Measurements from ENCODE around the gene ERC2. TPM values are rescaled to one million over a fixed set of nuclear protein-coding genes. Genes with fewer than 3 reads are reported as not detected.
"Not testable (repeated sequence)": the region's sequence is repeated elsewhere in the genome, so short reads cannot be mapped to it uniquely, and the experiment has no call there.

The ERC2 gene
- total RNA-seq, 4 donors from 2014 or later, result 5.3 to 8.8 (median 7.8) TPM

- 56% methylated on average over 1 of the region's 1 CpG for WGBS, 2 donors
- Histone ChIP-seq H3K27ac (no peak overlapping the region), H3K36me3 (no peaks in the 10 kb centered on the region), H3K4me1 (peaks cover 0 to 16% of the 10 kb centered on the region in 2 donors), H3K9me3 (no peaks in the 10 kb centered on the region), H3K4me3 (replicated peaks in 1 of 3) (no peak overlapping the region), H3K27me3 (no peaks in the 10 kb centered on the region)
- DNase-seq, result no peak
- TF ChIP-seq, protein P1, sequence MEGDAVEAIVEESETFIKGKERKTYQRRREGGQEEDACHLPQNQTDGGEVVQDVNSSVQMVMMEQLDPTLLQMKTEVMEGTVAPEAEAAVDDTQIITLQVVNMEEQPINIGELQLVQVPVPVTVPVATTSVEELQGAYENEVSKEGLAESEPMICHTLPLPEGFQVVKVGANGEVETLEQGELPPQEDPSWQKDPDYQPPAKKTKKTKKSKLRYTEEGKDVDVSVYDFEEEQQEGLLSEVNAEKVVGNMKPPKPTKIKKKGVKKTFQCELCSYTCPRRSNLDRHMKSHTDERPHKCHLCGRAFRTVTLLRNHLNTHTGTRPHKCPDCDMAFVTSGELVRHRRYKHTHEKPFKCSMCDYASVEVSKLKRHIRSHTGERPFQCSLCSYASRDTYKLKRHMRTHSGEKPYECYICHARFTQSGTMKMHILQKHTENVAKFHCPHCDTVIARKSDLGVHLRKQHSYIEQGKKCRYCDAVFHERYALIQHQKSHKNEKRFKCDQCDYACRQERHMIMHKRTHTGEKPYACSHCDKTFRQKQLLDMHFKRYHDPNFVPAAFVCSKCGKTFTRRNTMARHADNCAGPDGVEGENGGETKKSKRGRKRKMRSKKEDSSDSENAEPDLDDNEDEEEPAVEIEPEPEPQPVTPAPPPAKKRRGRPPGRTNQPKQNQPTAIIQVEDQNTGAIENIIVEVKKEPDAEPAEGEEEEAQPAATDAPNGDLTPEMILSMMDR (IDR thresholded peaks at IDR 0.05), result no peak
- no peak for TF ChIP-seq POLR2A (IDR thresholded peaks at IDR 0.05)
- intact Hi-C loops (cut with DNase I), result no loop called here
These were observed 381.9 kb downstream of the ERC2 start for GRCh38 chr3:56086355-56086754.

GRCh38 chr3:56081246-56081645 lies 387.0 kb downstream of the ERC2 start:
- no peak overlapping the region for H3K4me3 ChIP-seq (replicated peaks in 1 of 3)
- WGBS, 2 donors, result 81 to 85% methylated on average over 2 of the region's 2 CpGs
- TF ChIP-seq, protein P1 (IDR thresholded peaks at IDR 0.05), result no peak
- TF ChIP-seq POLR2A (IDR thresholded peaks at IDR 0.05), result no peak
- H3K27me3 ChIP-seq, result no peaks in the 10 kb centered on the region
- no peaks in the 10 kb centered on the region for H3K9me3 ChIP-seq
- H3K36me3 ChIP-seq, result no peaks in the 10 kb centered on the region
- H3K27ac ChIP-seq, result no peak overlapping the region
- peaks cover 0 to 1% of the 10 kb centered on the region in 2 donors for H3K4me1 ChIP-seq
- intact Hi-C loops (cut with DNase I), result no loop called here
- DNase-seq, result no peak

GRCh38 chr3:56076746-56077145 lies 391.5 kb downstream of the ERC2 start:
- Histone ChIP-seq H3K36me3 (no peaks in the 10 kb centered on the region), H3K27ac (no peak overlapping the region), H3K27me3 (no peaks in the 10 kb centered on the region), H3K4me1 (no peaks in the 10 kb centered on the region), H3K9me3 (no peaks in the 10 kb centered on the region), H3K4me3 (replicated peaks in 1 of 3) (no peak overlapping the region)
- TF ChIP-seq POLR2A (IDR thresholded peaks at IDR 0.05), result no peak
- TF ChIP-seq, protein P1 (IDR thresholded peaks at IDR 0.05), result no peak
- no peak for DNase-seq
- intact Hi-C loops (cut with DNase I), result no loop called here
- 92 to 99% methylated on average over 2 of the region's 2 CpGs for WGBS, 2 donors

- Histone ChIP-seq H3K4me3 (replicated peaks in 1 of 3) (no peak overlapping the region), H3K4me1 (no peaks in the 10 kb centered on the region), H3K36me3 (no peaks in the 10 kb centered on the region), H3K27ac (no peak overlapping the region), H3K9me3 (no peaks in the 10 kb centered on the region), H3K27me3 (no peaks in the 10 kb centered on the region)
- TF ChIP-seq, protein P1 (IDR thresholded peaks at IDR 0.05), result no peak
- no peak for TF ChIP-seq POLR2A (IDR thresholded peaks at IDR 0.05)
- 75 to 85% methylated on average over 1 of the region's 1 CpG for WGBS, 2 donors
- intact Hi-C loops (cut with DNase I), result no loop called here
- DNase-seq, result no peak
These were observed 393.2 kb downstream of the ERC2 start for GRCh38 chr3:56075089-56075488.

- no peaks in the 10 kb centered on the region for H3K4me1 ChIP-seq
- TF ChIP-seq POLR2A (IDR thresholded peaks at IDR 0.05), result no peak
- TF ChIP-seq, protein P1 (IDR thresholded peaks at IDR 0.05), result no peak
- H3K36me3 ChIP-seq, result no peaks in the 10 kb centered on the region
- H3K27me3 ChIP-seq, result no peaks in the 10 kb centered on the region
- H3K9me3 ChIP-seq, result no peaks in the 10 kb centered on the region
- no peak overlapping the region for H3K27ac ChIP-seq
- DNase-seq, result no peak
- H3K4me3 ChIP-seq (replicated peaks in 1 of 3), result no peak overlapping the region
- intact Hi-C loops (cut with DNase I), result no loop called here
These were observed 398.5 kb downstream of the ERC2 start for GRCh38 chr3:56069766-56070165.

DNA sequence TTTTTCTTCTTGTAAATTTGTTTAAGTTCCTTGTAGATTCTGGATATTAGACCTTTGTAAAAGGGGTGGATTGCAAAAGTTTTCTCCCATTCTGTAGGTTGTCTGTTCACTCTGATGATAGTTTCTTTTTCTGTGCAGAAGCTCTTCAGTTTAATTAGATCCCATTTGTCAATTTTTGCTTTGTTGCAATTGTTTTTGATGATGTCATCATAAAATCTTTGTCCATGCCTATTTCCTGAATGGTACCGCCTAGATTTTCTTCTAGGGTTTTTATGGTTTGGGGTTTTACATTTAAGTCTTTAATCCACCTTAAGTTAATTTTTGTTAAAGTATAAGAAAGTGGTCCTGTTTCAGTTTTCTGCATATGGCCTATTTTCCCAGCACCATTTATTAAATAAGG lies 401.9 kb downstream of the ERC2 start:
- H3K36me3 ChIP-seq; H3K27me3 ChIP-seq; H3K27ac ChIP-seq; intact Hi-C loops (cut with DNase I); H3K4me3 ChIP-seq (replicated peaks in 1 of 3); DNase-seq; H3K4me1 ChIP-seq; H3K9me3 ChIP-seq: not testable (repeated sequence)
- WGBS, 2 donors, result 98 to 100% methylated on average over 1 of the region's 1 CpG
